ENCODE data around the gene DYNC2I2.
"Not testable (repeated sequence)": the region's sequence is repeated elsewhere in the genome, so short reads cannot be mapped to it uniquely, and the experiment has no call there.

Gene DYNC2I2

GRCh38 chr9:128625391-128626146, 31.1 kb downstream of the DYNC2I2 start:
- in situ Hi-C loops (cut with MboI; ENCODE audit: low pct_unique_long_range_greater_than_20kb, low sequenced_read_pairs): no loop called here
- no peak for DNase-seq

GRCh38 chr9:128624566-128624965, 32.1 kb downstream of the DYNC2I2 start:
- in situ Hi-C loops (cut with MboI; ENCODE audit: low pct_unique_long_range_greater_than_20kb, low sequenced_read_pairs): no loop called here
- DNase-seq: no peak

- in situ Hi-C loops (cut with MboI; ENCODE audit: low pct_unique_long_range_greater_than_20kb, low sequenced_read_pairs): no loop called here
- no peak for DNase-seq
Observed at GRCh38 chr9:128621730-128622455, 34.8 kb downstream of the DYNC2I2 start.

GRCh38 chr9:128619779-128620178, 36.9 kb downstream of the DYNC2I2 start:
- DNase-seq: no peak
- in situ Hi-C loops (cut with MboI; ENCODE audit: low pct_unique_long_range_greater_than_20kb, low sequenced_read_pairs): no loop called here

- in situ Hi-C loops (cut with MboI; ENCODE audit: low pct_unique_long_range_greater_than_20kb, low sequenced_read_pairs): no loop called here
- no peak for DNase-seq
Observed at GRCh38 chr9:128619127-128619526, 37.5 kb downstream of the DYNC2I2 start.

GRCh38 chr9:128617943-128618342, 38.7 kb downstream of the DYNC2I2 start:
- in situ Hi-C loops (cut with MboI; ENCODE audit: low pct_unique_long_range_greater_than_20kb, low sequenced_read_pairs): no loop called here
- no peak for DNase-seq

GRCh38 chr9:128615571-128615970, 41.1 kb downstream of the DYNC2I2 start:
- in situ Hi-C loops (cut with MboI; ENCODE audit: low pct_unique_long_range_greater_than_20kb, low sequenced_read_pairs): no loop called here
- DNase-seq: no peak

GRCh38 chr9:128614728-128615127, 41.9 kb downstream of the DYNC2I2 start:
- DNase-seq: no peak
- in situ Hi-C loops (cut with MboI; ENCODE audit: low pct_unique_long_range_greater_than_20kb, low sequenced_read_pairs): no loop called here

GRCh38 chr9:128611600-128612394, 44.9 kb downstream of the DYNC2I2 start:
- DNase-seq: no peak
- in situ Hi-C loops (cut with MboI; ENCODE audit: low pct_unique_long_range_greater_than_20kb, low sequenced_read_pairs): no loop called here

GRCh38 chr9:128610897-128611296, 45.8 kb downstream of the DYNC2I2 start:
- in situ Hi-C loops (cut with MboI; ENCODE audit: low pct_unique_long_range_greater_than_20kb, low sequenced_read_pairs): no loop called here
- DNase-seq: no peak

- no peak for DNase-seq
- in situ Hi-C loops (cut with MboI; ENCODE audit: low pct_unique_long_range_greater_than_20kb, low sequenced_read_pairs): no loop called here
Observed at GRCh38 chr9:128607642-128608350, 48.9 kb downstream of the DYNC2I2 start.

GRCh38 chr9:128603697-128604096, 53.0 kb downstream of the DYNC2I2 start:
- no peak for DNase-seq
- in situ Hi-C loops (cut with MboI; ENCODE audit: low pct_unique_long_range_greater_than_20kb, low sequenced_read_pairs): no loop called here

- in situ Hi-C loops (cut with MboI; ENCODE audit: low pct_unique_long_range_greater_than_20kb, low sequenced_read_pairs): no loop called here
- no peak for DNase-seq
Observed at GRCh38 chr9:128600099-128600498, 56.5 kb downstream of the DYNC2I2 start.

- in situ Hi-C loops (cut with MboI; ENCODE audit: low pct_unique_long_range_greater_than_20kb, low sequenced_read_pairs): no loop called here
- no peak for DNase-seq
Observed at GRCh38 chr9:128595471-128595870, 61.2 kb downstream of the DYNC2I2 start.

- in situ Hi-C loops (cut with MboI; ENCODE audit: low pct_unique_long_range_greater_than_20kb, low sequenced_read_pairs): no loop called here
- no peak for DNase-seq
Observed at GRCh38 chr9:128593856-128594255, 62.8 kb downstream of the DYNC2I2 start.

GRCh38 chr9:128593039-128593438, 63.6 kb downstream of the DYNC2I2 start:
- no peak for DNase-seq
- in situ Hi-C loops (cut with MboI; ENCODE audit: low pct_unique_long_range_greater_than_20kb, low sequenced_read_pairs): no loop called here

GRCh38 chr9:128588581-128589233, 67.9 kb downstream of the DYNC2I2 start:
- no peak for DNase-seq
- in situ Hi-C loops (cut with MboI; ENCODE audit: low pct_unique_long_range_greater_than_20kb, low sequenced_read_pairs): no loop called here

GRCh38 chr9:128587453-128587852, 69.2 kb downstream of the DYNC2I2 start:
- DNase-seq: no peak

GRCh38 chr9:128586934-128587333, 69.7 kb downstream of the DYNC2I2 start:
- in situ Hi-C loops (cut with MboI; ENCODE audit: low pct_unique_long_range_greater_than_20kb, low sequenced_read_pairs); DNase-seq: not testable (repeated sequence)

More at GRCh38 chr9:128587453-128587852, 69.2 kb downstream of the DYNC2I2 start:
- in situ Hi-C loops (cut with MboI; ENCODE audit: low pct_unique_long_range_greater_than_20kb, low sequenced_read_pairs): no loop called here
